ENCODE data around the gene KCNA5.

DNA sequence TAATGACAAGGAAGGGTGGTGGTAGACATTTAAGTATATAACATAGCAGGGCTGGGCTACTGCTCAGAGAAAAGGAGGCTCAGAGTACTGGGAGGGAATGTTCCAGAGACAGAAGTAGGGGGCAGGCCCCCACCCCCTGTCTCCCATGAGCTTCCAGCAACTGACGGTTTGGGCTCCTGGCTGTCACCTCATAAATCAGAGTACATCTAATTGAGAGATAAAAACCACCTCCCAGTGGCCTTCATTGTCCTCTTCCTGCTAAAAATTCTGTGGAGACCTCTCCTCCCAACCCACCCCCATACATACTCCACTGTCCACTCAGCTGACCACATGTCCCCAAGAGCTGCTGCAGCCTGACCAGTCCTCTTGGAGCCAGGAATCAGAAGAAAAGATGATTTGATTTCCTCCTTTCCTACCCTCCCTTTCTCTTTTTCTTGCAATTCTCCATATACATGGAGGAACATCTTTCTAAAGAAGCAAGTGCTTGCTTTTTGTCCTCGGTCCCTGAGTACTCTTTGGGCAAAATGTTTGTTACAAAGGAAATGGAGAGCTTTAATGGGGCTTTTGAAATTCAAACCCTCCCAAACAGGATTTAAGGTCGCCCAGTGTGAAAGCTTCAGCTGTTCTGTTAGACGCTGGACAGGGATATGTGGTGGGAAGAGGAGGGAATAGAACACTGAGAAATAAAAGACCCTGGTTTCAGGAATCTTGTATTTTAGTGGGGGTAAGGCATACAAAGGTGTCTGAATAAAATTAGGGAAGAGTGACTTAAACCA lies 16.4 kb upstream of the KCNA5 start:
- TF ChIP-seq JUND (CRISPR knock-in tag; IDR thresholded peaks at IDR 0.05) (no peak), SIN3A (IDR thresholded peaks at IDR 0.05; ENCODE audit: borderline replicate concordance, low read depth, low read length) (no peak), TCF7 (IDR thresholded peaks at IDR 0.05; ENCODE audit: low read depth) (no peak), ZNF703 (CRISPR knock-in tag; IDR thresholded peaks at IDR 0.05; ENCODE audit: borderline replicate concordance) (no peak), POLR2A (IDR thresholded peaks at IDR 0.05; ENCODE audit: insufficient read depth in 1 of 2, low read depth in 2 of 2, low read length in 2 of 2) (no peak), BHLHE40 (IDR thresholded peaks at IDR 0.05; ENCODE audit: low read length) (no peak), HMGA1 (CRISPR knock-in tag; conservative IDR thresholded peaks at IDR 0.05) (no peak), BORCS8-MEF2B (CRISPR knock-in tag; IDR thresholded peaks at IDR 0.05) (no peak), CBX5 (CRISPR knock-in tag; IDR thresholded peaks at IDR 0.05; ENCODE audit: borderline replicate concordance) (no peak), ZNF431 (CRISPR knock-in tag; IDR thresholded peaks at IDR 0.05; ENCODE audit: borderline replicate concordance, low read depth) (no peak)
- TF ChIP-seq, protein P1, sequence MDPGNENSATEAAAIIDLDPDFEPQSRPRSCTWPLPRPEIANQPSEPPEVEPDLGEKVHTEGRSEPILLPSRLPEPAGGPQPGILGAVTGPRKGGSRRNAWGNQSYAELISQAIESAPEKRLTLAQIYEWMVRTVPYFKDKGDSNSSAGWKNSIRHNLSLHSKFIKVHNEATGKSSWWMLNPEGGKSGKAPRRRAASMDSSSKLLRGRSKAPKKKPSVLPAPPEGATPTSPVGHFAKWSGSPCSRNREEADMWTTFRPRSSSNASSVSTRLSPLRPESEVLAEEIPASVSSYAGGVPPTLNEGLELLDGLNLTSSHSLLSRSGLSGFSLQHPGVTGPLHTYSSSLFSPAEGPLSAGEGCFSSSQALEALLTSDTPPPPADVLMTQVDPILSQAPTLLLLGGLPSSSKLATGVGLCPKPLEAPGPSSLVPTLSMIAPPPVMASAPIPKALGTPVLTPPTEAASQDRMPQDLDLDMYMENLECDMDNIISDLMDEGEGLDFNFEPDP (CRISPR knock-in tag; conservative IDR thresholded peaks at IDR 0.05): no peak
- TF ChIP-seq, protein P2, sequence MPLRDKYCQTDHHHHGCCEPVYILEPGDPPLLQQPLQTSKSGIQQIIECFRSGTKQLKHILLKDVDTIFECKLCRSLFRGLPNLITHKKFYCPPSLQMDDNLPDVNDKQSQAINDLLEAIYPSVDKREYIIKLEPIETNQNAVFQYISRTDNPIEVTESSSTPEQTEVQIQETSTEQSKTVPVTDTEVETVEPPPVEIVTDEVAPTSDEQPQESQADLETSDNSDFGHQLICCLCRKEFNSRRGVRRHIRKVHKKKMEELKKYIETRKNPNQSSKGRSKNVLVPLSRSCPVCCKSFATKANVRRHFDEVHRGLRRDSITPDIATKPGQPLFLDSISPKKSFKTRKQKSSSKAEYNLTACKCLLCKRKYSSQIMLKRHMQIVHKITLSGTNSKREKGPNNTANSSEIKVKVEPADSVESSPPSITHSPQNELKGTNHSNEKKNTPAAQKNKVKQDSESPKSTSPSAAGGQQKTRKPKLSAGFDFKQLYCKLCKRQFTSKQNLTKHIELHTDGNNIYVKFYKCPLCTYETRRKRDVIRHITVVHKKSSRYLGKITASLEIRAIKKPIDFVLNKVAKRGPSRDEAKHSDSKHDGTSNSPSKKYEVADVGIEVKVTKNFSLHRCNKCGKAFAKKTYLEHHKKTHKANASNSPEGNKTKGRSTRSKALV (CRISPR knock-in tag; IDR thresholded peaks at IDR 0.05): no peak
- TF ChIP-seq, protein P3, sequence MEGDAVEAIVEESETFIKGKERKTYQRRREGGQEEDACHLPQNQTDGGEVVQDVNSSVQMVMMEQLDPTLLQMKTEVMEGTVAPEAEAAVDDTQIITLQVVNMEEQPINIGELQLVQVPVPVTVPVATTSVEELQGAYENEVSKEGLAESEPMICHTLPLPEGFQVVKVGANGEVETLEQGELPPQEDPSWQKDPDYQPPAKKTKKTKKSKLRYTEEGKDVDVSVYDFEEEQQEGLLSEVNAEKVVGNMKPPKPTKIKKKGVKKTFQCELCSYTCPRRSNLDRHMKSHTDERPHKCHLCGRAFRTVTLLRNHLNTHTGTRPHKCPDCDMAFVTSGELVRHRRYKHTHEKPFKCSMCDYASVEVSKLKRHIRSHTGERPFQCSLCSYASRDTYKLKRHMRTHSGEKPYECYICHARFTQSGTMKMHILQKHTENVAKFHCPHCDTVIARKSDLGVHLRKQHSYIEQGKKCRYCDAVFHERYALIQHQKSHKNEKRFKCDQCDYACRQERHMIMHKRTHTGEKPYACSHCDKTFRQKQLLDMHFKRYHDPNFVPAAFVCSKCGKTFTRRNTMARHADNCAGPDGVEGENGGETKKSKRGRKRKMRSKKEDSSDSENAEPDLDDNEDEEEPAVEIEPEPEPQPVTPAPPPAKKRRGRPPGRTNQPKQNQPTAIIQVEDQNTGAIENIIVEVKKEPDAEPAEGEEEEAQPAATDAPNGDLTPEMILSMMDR (CRISPR knock-in tag; IDR thresholded peaks at IDR 0.05): no peak

Measured in HepG2 (cell line).